Panc1 (cell line): ENCODE measurements around the gene ZNG1A. TPM values are rescaled to one million over a fixed set of nuclear protein-coding genes. Genes with fewer than 3 reads are reported as not detected.
"Not testable (repeated sequence)": the region's sequence is repeated elsewhere in the genome, so short reads cannot be mapped to it uniquely, and the experiment has no call there.

Source experiments
- ATAC-seq: fragments of 200-7000 bp; cut with Tn5 transposase; 2 replicates; pipeline ENCODE4 v1.9.1; 2020; ENCODE audit warnings: mild to moderate bottlenecking, moderate library complexity
- BruUV-seq: library from RNA; stranded (reverse); fragments of 400-500 nt; replicated peaks from 2 replicates; lab custom pipeline; 2021; lab: Mats Ljungman, UMichigan
- CTCF ChIA-PET: fragments of 300-600 bp; sonication (Branson Sonifier 250); formaldehyde crosslinking; loops from one replicate; lab custom pipeline; 2022; ENCODE audit warnings: antibody characterized with exemption; lab: Charles Lee
- POLR2A ChIA-PET: fragments of 300-600 bp; sonication (Branson Sonifier 250); formaldehyde crosslinking; loops from one replicate; lab custom pipeline; 2022; ENCODE audit warnings: antibody characterized with exemption; lab: Charles Lee
- DNase-seq: peaks from one replicate; pipeline ENCODE4 v3.0.0-alpha.2; 2010; ENCODE audit warnings: low read depth, low spot score
- H3K27ac ChIP-seq: 2 replicates; pipeline ENCODE4 v1.5.1; 2011; ENCODE audit warnings: mild to moderate bottlenecking, low read length, inconsistent platforms
- H3K27me3 ChIP-seq: fragments of 200-500 bp; sonication (Bioruptor generic); 2 replicates; pipeline ENCODE4 v1.6.0; 2014; ENCODE audit warnings: low read length, inconsistent platforms; ENCODE audit not compliant: control insufficient read depth, insufficient read depth
- H3K36me3 ChIP-seq: fragments of 200-500 bp; sonication (Bioruptor generic); 2 replicates; pipeline ENCODE4 v1.5.1; 2014; ENCODE audit warnings: inconsistent platforms, mild to moderate bottlenecking, low read length, moderate library complexity; ENCODE audit not compliant: control insufficient read depth, insufficient read depth
- H3K4me1 ChIP-seq: 2 replicates; pipeline ENCODE4 v1.5.1; 2011; ENCODE audit warnings: inconsistent platforms, mild to moderate bottlenecking, low read length, moderate library complexity; ENCODE audit not compliant: control insufficient read depth, insufficient read depth
- H3K4me3 ChIP-seq, 2 experiments: 2 replicates each; pipeline ENCODE4 v1.5.1; 2011 to 2012; ENCODE audit warnings: low read depth in 2 of 2, low read length in 2 of 2, mild to moderate bottlenecking in 2 of 2, inconsistent platforms in 1 of 2, moderate library complexity in 1 of 2
- H3K9me3 ChIP-seq: fragments of 200-500 bp; sonication (Bioruptor generic); 2 replicates; pipeline ENCODE4 v1.5.1; 2014; ENCODE audit warnings: low read depth, mild to moderate bottlenecking, inconsistent platforms, low read length, moderate library complexity; ENCODE audit not compliant: control insufficient read depth, insufficient read depth
- in situ Hi-C: cut with HindIII; loops from 2 replicates; pipeline ENCODE4 v1.10.0; 2016; ENCODE audit warnings: low sequenced_read_pairs, low pct_unique_long_range_greater_than_20kb
- intact Hi-C: fragments of 100-400 bp; cut with micrococcal nuclease; formaldehyde crosslinking; loops from one replicate; pipeline ENCODE4 v1.10.0; 2022; ENCODE audit not compliant: unreplicated experiment
- total RNA-seq: library from RNA; stranded (reverse); gene quantifications from one replicate; pipeline ENCODE4 v1.2.1, GENCODE V29; 2021; ENCODE audit not compliant: unreplicated experiment

ZNG1A gene
- total RNA-seq, 1 experiment from 2014 or later, result 16.6 TPM

DNA sequence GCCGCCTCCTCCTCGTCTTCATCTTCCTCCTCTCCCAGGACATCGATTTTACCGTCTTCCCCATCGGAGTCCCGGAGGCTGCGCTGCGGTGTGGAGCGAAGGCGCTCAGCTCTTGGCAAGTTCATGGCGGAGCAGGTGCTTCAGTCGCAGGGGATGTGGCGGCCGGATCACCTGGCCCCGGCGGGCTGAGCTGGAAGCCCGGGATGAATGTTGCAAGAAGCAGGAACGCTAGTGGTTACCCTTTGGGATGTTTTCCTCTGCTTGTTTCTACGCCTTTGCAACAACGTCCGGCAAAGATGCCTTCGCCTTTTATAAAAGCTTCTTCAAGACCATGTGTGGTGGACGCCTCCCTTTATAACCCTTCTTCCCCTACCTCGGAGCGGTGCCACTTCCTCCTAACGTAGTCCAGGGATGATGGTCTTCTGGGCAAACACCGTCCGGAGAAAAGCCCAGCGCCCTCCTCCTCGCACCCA lies 60.8 kb downstream of the ZNG1A start, which contains the start of gene FOXD4:
Gene FOXD4 (minus strand): TSS at position 423 of the 473 bp plus-strand sequence. CDS start 298 bp downstream, at position 125.
- ATAC-seq, in situ Hi-C loops, H3K36me3 ChIP-seq, BruUV-seq, POLR2A ChIA-PET, CTCF ChIA-PET, H3K27ac ChIP-seq, H3K27me3 ChIP-seq, DNase-seq, H3K9me3 ChIP-seq, H3K4me1 ChIP-seq, intact Hi-C loops, H3K4me3 ChIP-seq: not testable (repeated sequence)

DNA sequence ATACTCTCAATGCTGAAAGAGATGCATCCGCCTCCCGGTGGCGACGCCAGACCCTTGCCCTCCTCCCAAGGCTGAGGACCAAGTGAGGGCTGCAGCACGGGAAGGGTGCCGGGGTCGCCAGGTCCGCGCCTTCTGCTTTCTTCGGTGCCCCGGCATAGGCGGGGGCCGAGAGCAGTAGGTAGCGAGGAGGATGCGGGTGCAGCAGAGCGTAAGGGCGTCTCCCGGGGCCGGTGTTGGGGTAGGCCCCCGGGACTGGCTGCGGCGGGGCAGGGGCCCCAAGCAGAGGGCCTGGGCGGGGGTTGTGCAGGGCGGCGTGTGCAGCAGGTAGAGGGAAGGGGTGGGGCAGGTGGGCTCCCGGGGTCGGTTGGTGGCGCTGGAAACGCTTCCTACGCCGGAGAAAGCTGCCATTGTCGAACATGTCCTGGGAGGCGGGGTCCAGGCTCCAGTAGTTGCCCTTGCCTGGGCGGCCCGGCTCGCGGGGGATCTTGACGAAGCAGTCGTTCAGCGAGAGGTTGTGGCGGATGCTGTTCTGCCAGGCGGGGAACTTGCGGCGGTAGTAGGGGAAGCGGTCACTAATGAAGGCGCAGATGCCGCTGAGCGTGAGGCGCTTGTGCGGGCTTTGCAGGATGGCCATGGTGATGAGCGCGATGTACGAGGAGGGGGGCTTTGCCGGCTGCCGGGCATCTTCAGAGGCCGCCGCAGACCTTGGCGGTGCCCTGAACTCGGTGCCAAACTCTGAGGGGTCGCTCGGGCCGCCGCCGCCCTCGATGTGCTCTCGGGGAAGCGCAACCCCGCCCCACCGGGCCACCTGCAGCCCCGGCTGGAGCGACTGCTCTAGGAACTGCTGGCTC lies 61.5 kb downstream of the ZNG1A start:
- H3K27ac ChIP-seq, H3K27me3 ChIP-seq, intact Hi-C loops, DNase-seq, H3K4me3 ChIP-seq, BruUV-seq, CTCF ChIA-PET, H3K36me3 ChIP-seq, in situ Hi-C loops, POLR2A ChIA-PET, ATAC-seq, H3K9me3 ChIP-seq, H3K4me1 ChIP-seq: not testable (repeated sequence)

DNA sequence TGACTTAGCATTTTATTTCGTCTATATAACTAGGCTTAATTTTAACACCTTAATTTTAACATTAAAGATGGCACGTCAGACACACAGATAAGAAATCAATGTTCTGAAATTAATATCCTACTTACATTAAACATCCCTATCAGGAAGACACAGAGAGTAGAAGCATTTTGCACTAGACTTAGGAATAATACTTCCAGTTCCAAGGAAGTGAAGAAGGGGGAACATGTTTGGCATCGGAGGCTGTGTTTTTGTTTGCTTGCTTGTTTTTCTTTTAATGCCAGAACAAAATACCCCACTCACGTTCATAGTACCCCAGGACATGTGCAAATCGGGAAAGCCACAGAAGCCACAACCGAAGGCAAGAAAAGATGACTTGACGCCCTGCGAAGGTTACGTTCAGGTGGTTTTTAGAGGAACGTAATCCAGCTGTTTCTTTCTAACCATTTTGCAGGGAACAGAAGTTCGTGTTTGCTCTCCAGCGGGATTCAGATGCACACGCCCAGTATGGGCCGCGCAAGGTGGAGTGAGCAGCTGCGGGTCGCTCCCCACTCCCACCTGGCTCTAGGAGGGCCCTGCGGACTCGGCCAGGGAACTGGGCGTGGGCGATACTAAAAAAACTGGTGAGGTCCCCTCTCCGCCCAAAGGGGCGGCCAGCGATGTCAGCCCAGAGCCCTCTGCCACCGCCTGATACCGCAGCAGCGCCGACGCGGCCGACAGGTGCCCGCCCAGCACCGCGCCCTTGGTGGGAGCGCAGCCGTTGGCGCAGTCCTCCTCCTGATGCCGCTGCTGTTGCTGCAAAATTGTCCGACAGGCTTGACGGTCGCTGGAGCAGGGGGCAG lies 62.4 kb downstream of the ZNG1A start:
- ATAC-seq, H3K9me3 ChIP-seq, H3K4me3 ChIP-seq, POLR2A ChIA-PET, H3K4me1 ChIP-seq, H3K27ac ChIP-seq, in situ Hi-C loops, H3K27me3 ChIP-seq, CTCF ChIA-PET, intact Hi-C loops, H3K36me3 ChIP-seq, BruUV-seq, DNase-seq: not testable (repeated sequence)

DNA sequence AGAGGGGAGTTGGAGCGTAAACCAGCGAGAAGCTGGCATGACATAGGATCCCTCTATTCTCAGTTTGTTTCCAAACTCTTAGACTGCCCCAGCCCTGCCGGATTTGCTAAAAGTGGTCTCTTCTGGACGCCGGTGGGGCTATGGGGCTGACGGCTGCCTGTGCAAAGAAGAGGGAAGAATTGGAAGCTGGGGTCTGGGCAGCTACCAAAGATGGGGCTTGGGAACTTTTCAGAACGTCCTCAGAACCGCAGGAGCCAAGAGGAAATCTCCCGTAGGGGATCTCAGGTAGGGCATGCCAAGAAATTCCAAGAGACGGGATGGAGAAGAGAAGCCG lies 63.8 kb downstream of the ZNG1A start:
- not testable (repeated sequence) for ATAC-seq

DNA sequence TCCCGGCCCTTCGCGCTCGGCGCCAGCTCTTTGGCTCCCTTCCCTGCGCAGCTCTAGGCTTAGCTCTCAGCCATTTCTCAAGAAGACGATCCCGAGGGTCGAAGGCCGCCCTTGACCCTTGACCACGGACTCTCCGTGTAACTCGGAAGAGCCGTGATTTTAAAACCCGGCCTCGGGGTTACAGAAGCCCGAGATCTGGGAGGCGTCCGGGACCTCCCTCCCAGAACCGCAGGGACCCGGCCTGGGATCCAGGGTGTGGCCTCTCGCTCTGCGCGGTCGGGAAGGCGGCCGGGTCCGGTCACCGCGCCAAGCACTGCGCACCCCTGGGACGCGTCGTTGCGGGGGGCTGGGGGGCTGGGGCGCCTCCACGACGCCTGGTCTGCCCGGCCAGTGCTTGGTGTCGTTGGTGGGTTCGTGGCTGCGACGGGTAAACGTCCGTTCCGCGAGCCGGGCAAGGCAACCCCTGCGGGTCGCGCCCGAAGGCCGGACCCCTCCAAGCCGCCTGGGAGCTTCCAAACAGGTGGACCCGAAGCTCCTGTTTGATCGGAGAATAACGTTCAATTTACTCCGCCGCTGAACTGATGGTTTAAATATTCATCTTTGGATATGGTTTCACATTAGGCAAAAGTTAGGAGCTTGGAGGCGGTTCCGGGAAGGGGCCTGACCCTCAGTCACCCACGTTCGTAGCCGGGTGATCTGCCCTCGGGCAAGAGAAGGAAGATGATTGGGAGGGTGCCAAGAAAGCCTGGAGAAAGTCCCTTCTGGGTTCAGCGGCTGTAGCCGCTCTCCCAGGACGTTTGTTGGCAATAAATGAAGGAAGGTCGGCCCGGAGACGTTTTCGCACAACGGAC lies 64.4 kb downstream of the ZNG1A start:
- POLR2A ChIA-PET, H3K36me3 ChIP-seq, H3K4me1 ChIP-seq, CTCF ChIA-PET, DNase-seq, H3K27me3 ChIP-seq, BruUV-seq, in situ Hi-C loops, H3K27ac ChIP-seq, intact Hi-C loops, H3K9me3 ChIP-seq: not testable (repeated sequence)
- peak; percentile 82 for ATAC-seq
- H3K4me3 ChIP-seq, result peak overlapping the region; percentile 28 to 48

More for the DNA sequence above, 63.8 kb downstream of the ZNG1A start:
- DNase-seq, H3K4me1 ChIP-seq, H3K27me3 ChIP-seq, BruUV-seq, intact Hi-C loops, in situ Hi-C loops, H3K9me3 ChIP-seq, H3K36me3 ChIP-seq, CTCF ChIA-PET, H3K27ac ChIP-seq, POLR2A ChIA-PET: not testable (repeated sequence)
- peak overlapping the region; percentile 28 to 48; a peak in 3 of 4 replicates for H3K4me3 ChIP-seq

DNA sequence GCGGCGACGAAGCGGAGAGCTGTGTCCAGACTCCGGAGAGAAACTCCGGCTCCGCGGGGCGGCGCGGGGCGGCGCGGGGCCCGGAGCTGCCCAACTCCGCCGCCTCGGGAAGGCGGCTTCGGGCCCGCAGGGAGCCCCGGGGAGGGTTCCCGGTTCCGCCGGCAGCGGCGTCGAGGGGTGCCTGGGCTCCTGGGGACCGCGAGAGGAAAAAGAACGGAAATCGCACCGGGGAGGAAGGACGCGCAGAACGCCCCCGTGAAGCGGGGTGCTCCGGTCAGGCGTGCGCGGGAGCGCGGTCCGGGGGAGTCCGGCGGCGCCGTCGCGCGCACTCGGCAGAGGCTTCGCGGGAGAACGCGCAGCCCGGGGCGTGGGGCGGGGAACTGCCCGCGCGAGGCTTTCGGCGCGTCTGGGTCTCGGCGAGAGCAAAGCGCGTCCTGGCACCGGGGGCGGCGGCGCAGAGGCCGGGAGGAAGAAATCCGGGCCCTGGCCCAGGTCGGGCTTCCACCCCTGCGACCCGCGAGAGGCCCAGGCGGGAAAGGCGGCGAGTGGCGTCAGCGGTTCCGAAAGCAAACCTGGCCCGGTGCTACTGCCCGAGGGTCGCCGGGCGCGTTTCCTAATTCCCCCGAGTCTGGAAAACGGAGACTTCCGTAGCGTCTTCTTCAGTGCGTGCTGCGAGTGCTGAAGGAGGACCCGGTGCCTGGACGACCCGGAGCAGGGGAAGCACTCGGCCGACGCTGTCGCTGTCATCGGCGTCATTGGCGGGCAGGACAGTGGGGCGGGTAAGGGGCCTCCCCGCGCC lies 65.2 kb downstream of the ZNG1A start:
- H3K4me3 ChIP-seq, result peak overlapping the region; percentile 28 to 48; a peak in 3 of 4 replicates
- intact Hi-C loops, H3K9me3 ChIP-seq, in situ Hi-C loops, DNase-seq, BruUV-seq, H3K4me1 ChIP-seq, CTCF ChIA-PET, H3K27me3 ChIP-seq, H3K27ac ChIP-seq, H3K36me3 ChIP-seq, POLR2A ChIA-PET: not testable (repeated sequence)
- peak; percentile 83 for ATAC-seq
